Measurements from ENCODE around the gene MANF. TPM values are rescaled to one million over a fixed set of nuclear protein-coding genes. Genes with fewer than 3 reads are reported as not detected.

The MANF gene
- total RNA-seq, 1 donor from 2014 or later: 125 TPM

- Mint-ChIP-seq H3K4me1 (ENCODE audit: low read depth, unreplicated experiment) (no peaks in the 10 kb centered on the region), H3K36me3 (ENCODE audit: low read depth, unreplicated experiment) (peaks cover 14% of the 10 kb centered on the region), H3K27ac (ENCODE audit: unreplicated experiment) (no peak overlapping the region), H3K9me3 (ENCODE audit: unreplicated experiment) (no peaks in the 10 kb centered on the region), H3K4me3 (ENCODE audit: unreplicated experiment) (no peak overlapping the region), H3K27me3 (ENCODE audit: low read depth, unreplicated experiment) (no peaks in the 10 kb centered on the region)
- peaks cover 9% of the 10 kb centered on the region for H4K20me1 ChIP-seq (ENCODE audit: insufficient read depth, low read length)
- no peak overlapping the region for H3K4me3 ChIP-seq (ENCODE audit: insufficient read depth, low read depth, low read length)
- no peaks in the 10 kb centered on the region for H3K79me2 ChIP-seq (ENCODE audit: insufficient read depth, low read length)
- no peak overlapping the region for H3K4me2 ChIP-seq (ENCODE audit: low read length)
- TF ChIP-seq CTCF (IDR thresholded peaks at IDR 0.05; ENCODE audit: insufficient read depth, low read depth, low read length): no peak
- TF ChIP-seq EZH2 (IDR thresholded peaks at IDR 0.05; ENCODE audit: insufficient read depth, low read length): no peak
- H2AFZ ChIP-seq (ENCODE audit: low read depth, low read length): no peak overlapping the region
- H3K9ac ChIP-seq (ENCODE audit: low read length): no peak overlapping the region
- H3K27me3 ChIP-seq (ENCODE audit: insufficient read depth, low read length): no peaks in the 10 kb centered on the region
- DNase-seq (ENCODE audit: low read depth): peak; percentile 7
- peaks cover 5% of the 10 kb centered on the region for H3K36me3 ChIP-seq (ENCODE audit: insufficient read depth, low read length)
- no peaks in the 10 kb centered on the region for H3K4me1 ChIP-seq (ENCODE audit: insufficient read depth, low read length)
- no peaks in the 10 kb centered on the region for H3K9me3 ChIP-seq (ENCODE audit: insufficient read depth, low read depth, low read length)
- H3K27ac ChIP-seq (ENCODE audit: low read depth, low read length): no peak overlapping the region
- FAIRE-seq: no peak
These were observed 52.0 kb downstream of the MANF start for GRCh38 chr3:51436998-51437639.

Other genes with a start within 250 kb of the MANF start
- 23.5 and 24.3 TPM in 2 replicates for gene RBM15B, start 6.0 kb downstream of the MANF start, total RNA-seq
- 11.5 and 13.3 TPM in 2 replicates for gene DCAF1, start 114.7 kb downstream of the MANF start, total RNA-seq
- gene RAD54L2, start 153.4 kb downstream of the MANF start, total RNA-seq: 27.4 and 29.2 TPM in 2 replicates

Data from astrocyte (in vitro differentiated cells and primary cell).